Panc1 (cell line): Measurements from ENCODE around the gene BRINP3.

ENCODE experiments used
- CTCF ChIP-seq: fragments of 450-650 bp; IDR thresholded peaks from 2 replicates; pipeline ENCODE4 v1.5.1; 2017; ENCODE audit warnings: mild to moderate bottlenecking
- POLR2AphosphoS5 ChIP-seq: IDR thresholded peaks from 2 replicates; pipeline ENCODE4 v1.6.1; 2012; ENCODE audit warnings: mild to moderate bottlenecking, low read depth, low read length, moderate library complexity
- REST ChIP-seq, 2 experiments: IDR thresholded peaks; 2 replicates each; pipeline ENCODE4 v1.6.1; 2011 to 2012; ENCODE audit warnings: low read depth in 2 of 2, control low read depth in 1 of 2, low read length in 1 of 2, mild to moderate bottlenecking in 1 of 2, moderate library complexity in 1 of 2; ENCODE audit not compliant: insufficient read depth in 1 of 2
- SIN3A ChIP-seq: IDR thresholded peaks from 2 replicates; pipeline ENCODE4 v1.6.1; 2012; ENCODE audit warnings: low read depth, mild to moderate bottlenecking, low read length, moderate library complexity, borderline replicate concordance; ENCODE audit not compliant: insufficient read depth
- TCF7L2 ChIP-seq: IDR thresholded peaks from 2 replicates; pipeline ENCODE4 v1.6.1; 2011; ENCODE audit warnings: mild to moderate bottlenecking, low read depth, low read length, inconsistent platforms

GRCh38 chr1:190344454-190344853, 133.2 kb downstream of the BRINP3 start:
- TF ChIP-seq CTCF (no peak), REST (IDR thresholded peaks at IDR 0.05; ENCODE audit: insufficient read depth in 1 of 2, low read depth in 2 of 2, low read length in 1 of 2) (no peak), POLR2AphosphoS5 (no peak), TCF7L2 (no peak), SIN3A (no peak)
